SKM-1 treated with dmso at 0.1 percent for 144 hours (cell line): ENCODE measurements around the gene PTHLH.

Source experiments
- DNase-seq: peaks from one replicate; lab custom pipeline; 2025; ENCODE audit not compliant: unreplicated experiment; lab: John Stamatoyannopoulos, UW

PTHLH gene

DNA sequence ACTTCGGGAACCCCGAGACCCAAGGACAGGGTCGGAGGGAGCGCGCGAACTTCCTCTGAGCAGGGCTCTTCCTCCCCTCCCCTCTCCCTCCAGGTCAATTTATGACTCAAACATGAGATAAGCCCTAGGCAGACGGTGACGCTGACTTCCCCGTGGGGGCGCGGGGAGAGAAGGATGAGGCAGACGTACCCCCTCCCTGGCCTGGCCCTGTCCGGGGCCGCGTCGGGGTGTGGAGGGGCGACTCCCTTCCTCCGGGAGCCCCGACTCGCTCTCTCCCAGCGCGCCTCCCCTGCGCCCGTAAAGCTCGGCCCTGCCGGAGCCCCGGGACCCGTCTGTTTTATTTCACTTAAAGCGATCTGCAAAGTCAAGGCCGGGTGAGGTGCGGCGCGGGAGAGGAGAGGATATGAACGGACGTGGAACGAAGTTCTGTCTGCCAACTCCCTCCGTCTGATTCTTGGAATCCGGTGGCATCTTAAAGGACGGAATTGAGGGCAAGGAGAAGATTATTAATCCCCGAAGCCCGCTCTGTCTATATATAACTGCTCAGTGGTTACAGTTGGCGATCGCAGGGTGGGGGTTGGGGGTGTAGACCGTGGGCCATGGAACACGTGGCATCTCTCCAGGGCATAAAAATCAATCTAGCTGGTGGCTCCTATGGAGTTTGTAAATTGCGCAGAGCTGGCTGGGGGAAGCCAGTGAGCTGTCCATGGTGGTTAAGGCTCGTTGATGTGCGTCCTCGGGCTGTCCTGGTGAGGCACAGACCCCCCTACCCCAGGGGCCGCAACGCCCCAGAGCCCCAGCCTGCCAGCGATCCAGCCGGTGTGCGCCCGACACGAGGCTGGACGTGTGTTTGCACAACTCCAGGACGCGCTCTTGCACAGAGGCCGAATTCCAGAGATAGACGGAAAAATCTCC is 2.9 kb upstream of the PTHLH start:
- no peak for DNase-seq

DNA sequence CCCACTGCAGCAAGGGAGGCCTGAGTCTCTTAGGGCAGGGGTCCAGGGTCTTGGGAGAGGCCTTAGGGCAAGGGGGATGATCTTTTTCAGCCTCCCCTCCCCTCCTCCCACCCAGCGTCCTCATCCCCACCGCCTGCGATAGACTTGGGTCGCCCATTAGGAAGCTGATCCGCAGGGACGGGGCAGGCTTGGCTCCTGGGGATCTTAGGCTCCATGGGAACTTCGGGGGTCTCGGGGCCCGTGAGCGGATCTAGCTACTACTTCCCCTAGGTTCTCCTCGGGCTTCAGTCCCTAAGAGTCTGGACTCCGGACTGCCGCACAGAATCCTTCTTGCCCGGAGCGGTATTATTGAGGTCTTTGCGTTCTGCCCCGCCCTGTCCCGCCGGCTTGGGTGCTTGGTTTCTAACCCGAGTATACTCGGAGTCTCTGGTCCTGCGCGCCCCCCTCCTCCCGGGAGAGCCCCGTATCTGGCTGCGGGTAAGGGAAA is 2.2 kb upstream of the PTHLH start:
- DNase-seq = no peak

DNA sequence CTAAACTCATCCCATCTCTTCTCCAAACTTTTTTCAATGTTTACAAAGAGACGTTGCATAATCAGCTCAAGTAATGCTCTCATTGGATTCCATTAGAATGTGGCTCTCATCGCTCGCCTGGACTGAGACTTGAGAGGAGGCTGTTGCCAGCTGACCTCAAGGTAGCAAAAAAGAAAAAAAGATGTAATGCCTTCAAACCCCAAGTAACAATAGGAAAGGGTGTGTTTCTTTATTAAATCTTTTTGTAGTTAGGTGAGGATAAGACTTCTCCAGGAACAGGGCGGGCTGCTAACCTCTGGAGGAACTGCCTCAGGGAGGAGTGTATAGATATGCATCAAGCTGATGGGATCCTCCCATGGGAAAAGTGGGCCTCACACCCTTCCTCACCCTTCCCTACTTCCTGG is 956 bp upstream of the PTHLH start:
- no peak for DNase-seq

DNA sequence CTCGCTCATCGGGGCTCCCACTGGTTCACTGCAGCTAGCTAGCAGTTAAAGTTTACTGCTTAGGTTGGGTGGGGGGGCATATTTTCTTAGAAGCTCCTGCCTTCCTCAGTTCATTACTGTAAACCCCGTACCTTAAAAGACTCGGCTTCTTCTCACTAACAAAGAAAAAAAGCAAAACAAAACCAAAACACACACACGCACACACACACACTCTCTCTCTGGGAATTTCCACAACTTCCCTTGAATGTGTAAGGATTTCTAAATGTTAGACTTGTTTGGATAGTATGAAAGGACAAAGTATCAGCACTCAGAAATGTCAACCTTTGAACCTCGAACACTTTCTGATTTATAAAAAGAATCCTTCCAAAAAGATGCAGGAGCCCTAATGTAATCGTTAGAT is 927 bp downstream of the PTHLH start:
- no peak for DNase-seq

DNA sequence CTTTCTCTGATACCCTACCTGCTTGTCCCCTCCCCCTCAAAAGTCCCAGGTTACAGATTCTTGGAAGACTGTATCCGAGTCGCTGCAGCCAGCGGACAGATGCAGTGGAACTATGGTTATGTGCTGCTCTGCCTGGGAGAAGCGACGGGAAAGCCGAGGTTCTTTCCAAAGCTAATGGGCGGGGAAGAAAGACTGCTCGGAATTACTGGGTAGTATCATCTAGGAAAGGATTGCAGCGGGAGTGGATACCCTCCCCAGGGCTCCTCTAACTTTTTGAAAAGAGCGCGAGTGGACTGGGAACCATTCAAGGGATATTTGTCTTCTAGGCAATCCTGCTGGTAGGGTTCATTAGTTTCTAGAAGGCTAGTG is 1.4 kb downstream of the PTHLH start:
- DNase-seq = no peak

DNA sequence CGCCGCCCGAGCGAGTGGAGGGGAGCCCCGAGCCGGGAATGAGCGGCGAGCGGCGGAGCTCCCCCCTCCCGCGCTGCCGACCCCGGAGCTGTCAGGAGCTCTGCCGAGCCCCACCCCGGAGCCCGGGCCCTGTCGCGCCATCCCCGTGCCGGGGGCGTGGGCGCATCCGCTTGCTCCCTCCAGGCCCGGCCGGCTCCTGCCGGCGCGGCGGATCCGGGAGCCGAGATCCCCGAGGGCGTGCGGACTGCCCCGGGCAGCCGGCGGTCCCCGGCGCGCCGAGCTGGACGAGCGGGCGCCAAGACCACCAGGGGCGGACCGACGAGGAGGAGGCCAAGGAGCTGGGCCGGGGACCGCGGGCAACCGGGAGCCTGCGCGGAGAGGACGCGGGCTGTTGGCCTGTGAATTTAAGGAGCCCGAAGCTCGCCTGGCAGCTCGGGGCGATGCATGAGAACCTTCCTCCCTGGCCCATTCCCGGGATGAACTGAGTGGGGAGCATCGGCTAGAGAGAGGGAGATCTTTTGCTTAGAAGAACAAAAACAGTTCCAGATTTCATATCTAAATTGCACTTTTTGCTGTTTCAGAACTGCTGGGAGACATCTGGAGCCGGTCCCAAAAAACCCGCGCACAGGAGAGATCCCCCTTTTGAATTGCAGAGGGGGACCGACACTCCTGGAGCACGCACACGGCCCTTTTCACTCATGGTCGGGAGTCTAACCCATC is 2.0 kb downstream of the PTHLH start:
- no peak for DNase-seq

DNA sequence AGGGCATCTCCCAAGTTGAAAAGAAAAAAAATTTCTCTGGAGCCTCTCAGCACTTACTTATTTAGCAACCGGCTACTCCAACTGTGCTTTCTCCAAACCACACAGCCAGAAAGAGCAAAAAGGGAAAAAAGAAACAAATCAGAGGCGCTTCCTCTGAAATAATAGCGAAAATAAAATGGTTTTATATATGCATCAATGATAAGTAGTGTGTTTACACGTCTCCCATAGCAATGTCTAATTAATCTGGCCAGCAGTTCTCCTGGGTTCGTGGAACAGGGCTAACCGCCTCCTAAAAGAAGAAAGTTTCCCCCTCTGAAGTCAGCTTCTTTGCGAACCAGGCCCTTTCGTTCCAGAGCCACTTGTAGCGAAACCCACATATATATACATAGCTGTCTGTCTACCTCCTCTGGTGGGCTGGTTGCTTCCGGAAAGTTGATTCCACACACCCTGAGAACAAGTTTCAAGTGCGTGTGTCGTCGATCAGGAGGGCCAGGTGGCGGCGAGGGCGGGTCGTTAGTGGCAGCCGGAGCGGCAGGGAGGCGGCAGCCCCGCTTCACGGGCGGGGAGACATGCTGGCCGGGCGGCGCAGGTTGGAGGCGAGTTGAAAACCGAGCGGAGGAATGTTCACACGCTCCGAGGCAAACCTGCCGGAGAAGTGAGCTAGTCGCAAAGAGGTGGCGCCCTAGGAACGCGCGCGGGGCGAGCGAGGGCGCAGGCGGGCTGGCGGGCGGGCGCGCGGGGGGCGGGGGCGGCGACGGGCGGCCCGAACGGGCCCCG is 2.7 kb downstream of the PTHLH start:
- DNase-seq = no peak

DNA sequence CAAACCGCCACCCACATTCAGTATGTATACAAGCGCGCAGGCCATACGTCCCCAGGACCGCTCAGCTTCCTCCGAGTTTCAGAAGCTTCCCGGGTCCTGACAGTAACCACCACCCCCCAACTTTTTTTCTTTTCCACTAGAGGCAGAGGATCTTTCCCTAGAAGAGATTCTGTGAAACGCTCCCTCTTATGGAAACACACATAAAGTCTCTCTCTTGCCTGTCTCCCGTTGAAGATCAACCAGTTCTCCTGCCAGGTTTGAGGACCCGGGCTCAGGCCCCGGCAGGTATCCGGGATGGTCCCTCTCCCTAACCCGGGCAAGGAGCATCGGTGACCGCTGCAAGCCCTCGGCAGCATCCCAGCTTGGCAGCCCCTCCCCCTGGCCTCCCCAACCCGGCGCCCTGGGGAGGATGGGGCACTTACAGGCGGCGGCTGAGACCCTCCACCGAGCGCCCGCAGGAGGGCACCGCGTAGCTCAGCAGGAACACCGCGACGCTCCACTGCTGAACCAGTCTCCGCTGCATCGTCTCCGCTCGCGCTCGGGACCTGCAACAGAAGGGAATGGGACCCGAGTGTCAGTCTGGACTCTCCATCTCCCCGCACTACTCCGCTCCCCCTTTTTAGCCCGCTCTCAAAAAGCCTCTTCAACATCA is 3.4 kb downstream of the PTHLH start:
- no peak for DNase-seq

DNA sequence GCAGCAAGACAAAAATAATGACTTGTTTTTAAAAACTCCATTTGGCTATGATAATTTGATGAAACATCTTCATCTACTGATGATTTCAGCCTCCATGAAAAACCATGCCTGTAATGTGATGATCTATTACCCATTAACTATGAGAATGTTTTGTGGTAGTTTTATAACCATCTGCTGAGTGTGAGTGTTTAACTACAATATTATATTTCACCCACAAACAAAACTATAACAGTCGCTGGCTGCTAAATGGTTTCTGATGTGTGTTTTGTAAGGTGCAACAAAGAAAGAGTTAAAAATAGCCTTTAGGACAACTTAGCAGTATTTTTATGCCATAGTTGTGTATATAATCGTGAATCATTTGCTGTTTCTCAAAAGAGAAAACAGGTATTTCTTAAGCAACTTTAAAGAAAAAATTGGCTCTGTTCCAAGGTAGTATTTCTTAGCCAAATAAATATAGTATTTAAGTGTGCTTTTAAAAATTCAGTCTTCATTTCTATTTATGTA is 4.9 kb downstream of the PTHLH start:
- no peak for DNase-seq

DNA sequence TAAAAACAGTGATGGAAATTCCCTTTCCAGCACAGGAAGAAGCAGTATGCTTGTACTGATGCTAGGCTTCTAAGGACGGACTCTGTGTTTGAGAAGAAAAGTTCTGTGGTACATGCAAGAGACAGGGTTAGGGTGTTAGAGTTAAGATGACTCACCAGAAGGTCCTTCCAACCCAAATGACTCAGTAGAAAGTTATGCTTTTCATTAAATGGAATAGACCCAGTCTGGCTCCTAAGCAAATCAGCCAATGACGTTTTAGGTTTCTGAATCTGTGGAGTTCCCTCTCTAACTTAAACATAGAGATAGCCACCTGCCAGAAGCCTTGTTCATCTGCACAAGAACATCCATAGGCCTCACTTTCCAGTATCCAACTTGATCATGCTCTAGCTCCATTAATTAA is 5.7 kb downstream of the PTHLH start:
- no peak for DNase-seq

DNA sequence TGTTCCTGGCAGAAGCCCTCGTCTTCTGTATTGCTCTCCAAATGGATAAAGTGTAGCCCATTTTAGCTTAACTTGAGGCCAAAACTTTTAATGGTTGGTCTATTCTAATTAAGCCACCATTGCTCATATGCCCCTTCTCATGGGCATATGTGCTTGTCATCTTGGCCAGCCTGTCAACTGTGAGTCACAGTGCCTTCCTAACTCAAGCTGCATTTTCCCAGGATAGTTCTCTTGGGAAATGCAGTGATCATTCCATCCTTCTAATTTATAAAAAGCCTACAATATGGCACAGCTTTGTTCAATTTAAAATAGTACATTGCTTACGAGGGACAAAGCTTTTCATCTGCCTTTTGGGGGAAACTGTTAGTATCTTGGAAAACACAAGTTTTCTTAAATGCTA is 6.6 kb downstream of the PTHLH start:
- no peak for DNase-seq

DNA sequence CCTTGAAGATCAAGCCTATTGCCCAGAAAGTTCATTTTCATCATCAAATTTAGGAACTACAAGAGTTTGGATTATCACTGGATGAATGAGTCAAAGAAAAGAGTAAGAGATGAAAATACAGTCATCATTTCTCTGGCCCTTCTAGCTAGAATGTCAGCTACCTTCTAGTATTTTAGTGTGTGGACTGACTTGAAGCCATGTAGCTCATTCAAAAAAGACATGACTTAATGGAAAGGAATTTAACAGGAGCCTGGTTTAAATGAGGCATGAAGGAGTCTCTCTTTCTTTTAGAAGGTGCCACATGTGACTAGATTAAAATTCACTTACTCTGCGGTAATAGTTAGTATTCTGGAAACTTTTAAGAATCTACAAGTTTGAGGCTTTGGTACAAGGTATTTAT is 7.1 kb downstream of the PTHLH start:
- DNase-seq = no peak

DNA sequence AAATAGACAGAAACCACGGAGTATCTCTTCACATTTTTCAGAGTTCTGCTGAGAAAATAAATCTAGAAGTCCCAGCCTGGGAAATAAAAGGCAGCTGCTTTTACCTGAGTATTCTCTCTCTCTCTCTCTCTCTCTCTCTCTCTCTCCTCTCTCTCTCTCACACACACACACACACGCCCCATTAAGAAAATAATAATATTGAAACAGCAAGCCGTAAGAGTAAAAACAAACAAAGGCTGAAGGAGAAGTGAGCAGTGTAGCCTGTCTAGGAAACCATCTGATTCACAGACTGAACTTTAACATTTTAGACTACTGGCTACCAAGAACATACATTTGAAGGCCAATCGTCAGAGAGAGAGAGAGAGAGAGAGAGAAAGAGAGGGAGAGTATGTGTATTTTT is 8.4 kb downstream of the PTHLH start:
- no peak for DNase-seq

DNA sequence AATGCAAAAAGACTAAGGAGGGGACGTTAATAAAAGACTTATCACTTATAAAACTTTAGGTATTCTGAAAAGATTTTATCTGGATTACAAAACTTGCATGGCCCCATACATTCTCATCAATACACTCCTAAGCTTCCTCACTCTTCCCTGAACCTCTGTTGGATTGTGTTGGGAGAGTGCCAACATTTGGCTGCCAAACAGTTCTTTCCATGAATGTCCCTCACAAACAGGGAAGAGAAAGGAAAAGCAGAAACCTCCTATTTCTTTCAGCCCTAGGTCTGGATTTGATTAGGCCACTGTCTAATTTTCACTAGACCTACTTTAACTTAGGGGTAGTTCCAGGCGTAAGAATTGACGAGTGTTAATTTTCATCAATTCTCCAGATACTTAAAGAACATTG is 11.7 kb downstream of the PTHLH start:
- no peak for DNase-seq

DNA sequence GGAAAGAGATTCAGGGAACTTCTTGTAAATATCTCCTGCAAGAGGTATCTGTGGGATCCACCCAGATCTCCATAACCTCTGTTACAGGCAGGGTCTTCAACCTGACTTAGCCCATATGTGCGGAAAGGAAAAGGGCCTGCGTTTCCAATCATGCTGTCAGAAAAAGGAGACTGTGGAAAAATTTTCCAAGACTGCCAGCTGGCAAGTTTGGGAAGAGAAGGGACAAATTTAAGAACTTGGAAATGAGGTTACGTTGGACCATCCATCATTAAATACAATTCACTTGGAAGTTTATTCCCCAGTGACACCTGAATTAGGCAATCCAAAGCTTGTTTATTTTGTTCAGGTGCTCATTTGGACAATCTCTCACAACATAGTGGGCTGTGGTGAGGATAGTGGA is 13.9 kb downstream of the PTHLH start:
- DNase-seq = no peak

DNA sequence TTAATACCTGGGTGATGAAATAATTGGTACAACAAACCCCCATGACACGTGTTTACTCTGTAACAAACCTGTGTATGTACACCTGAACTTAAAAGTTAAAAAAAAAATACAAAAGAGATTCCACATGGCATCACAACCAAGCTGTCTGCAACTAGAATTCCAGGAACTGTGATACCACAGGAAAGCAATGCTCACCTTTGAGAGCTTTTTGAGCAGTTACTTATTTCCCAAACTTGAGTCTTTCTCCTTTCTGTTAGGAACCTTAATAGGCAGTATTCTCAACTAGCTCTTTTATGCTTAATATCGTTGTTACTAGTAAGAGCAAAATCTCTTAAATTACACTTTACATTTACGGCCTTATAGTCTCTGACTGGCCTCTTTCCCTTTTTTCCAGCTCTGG is 15.2 kb downstream of the PTHLH start:
- DNase-seq = no peak

DNA sequence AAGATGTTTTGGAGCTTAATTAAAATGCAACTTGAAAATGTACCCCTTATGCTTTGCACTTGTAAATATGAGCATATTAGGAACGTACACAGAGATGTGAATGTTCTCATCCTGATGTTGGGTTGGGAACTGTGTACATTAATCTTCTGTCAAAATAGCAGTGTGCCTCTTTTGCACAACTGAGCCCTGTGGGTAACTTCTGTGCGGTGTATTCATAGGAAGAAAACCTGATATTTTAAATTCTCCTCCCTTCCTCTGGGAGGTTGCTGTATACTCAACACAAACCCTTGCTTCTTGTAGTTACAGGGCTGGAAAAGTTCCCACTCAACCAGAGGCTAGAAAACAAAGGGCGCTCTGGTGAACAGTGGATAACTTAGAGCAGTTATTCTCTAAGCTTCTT is 18.7 kb downstream of the PTHLH start:
- DNase-seq = no peak

DNA sequence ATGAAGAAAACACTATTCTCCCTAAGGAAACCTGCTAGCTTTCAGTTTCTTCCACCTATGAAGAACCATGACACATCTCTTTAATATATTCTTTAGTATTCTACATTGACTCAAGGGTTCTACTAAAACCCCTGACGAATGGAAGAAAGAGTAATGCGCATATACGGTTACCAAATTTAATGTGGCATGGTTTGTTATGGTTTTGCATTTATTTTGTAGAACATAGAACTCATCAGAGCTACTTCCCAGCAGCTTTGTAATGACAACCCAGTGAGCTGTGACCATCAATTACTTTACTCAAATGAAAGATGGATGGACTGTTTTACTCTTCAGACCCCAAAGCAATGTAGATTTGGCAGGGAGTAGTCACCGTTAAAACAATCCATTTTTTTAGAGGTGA is 19.2 kb downstream of the PTHLH start:
- no peak for DNase-seq

DNA sequence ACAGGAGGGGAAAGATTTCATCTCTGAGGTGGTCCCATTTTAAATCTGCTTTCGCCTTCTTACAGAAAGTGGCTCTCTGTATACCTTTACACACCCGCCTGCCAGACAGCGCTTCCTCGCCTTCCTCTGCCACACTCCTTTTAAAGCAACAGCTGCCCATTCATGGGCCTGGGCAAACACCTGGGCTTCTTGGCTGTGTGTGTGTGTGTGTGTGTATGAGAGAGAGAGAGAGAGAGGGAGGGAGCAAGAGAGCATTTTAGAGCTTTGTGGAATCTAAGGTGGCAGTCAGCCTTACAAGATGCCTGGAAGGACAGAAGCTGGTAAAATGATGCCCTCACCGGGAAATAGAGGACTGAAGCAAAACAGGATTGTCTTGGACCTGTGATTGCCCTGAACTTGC is 20.0 kb downstream of the PTHLH start:
- DNase-seq = no peak

DNA sequence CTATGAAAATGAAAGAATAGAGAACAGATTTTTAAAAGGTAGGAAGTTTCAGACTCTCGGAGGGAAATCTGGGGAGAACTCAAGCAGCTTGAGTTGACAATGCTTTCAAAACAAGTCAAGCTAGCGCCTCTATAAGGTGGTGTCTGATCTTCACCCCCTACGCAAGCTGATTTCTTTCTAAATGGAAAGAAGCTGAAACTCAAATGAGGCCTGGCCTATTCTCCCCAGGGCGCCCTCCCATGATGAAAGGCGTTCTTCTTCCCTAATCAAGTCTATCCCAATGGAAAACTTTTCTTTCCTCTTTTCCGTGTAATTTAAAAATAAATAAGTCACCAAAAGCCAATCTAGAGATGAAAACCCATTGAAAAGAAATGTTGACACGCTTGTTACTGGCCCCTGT is 20.6 kb downstream of the PTHLH start:
- no peak for DNase-seq

DNA sequence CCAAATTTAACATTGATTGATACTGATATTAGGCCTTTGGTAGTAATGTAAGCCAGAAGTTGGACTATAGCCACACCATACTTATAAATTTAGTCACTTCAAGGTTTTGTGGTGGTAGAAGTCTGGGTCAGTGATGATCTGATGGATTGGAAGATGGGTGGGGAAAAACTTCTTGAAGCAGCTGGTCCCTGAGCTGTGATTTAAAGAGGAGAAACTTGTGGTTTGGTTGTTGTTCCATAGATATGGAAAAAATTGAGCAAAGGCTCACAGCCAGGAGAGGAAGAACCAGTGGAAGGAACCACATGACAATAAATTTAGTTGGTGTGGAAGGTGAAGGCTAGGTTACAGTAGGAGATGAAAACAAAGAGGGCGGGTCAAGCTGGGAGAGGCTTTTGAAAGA is 26.1 kb downstream of the PTHLH start:
- no peak for DNase-seq
